Upper lobe of left lung (tissue), 6 donors: Measurements from ENCODE around the gene SRD5A1. TPM values are rescaled to one million over a fixed set of nuclear protein-coding genes. Genes with fewer than 3 reads are reported as not detected.

Source experiments
- ATAC-seq, 2 donors: fragments of 200-7000 bp; cut with Tn5 transposase; one replicate each; pipeline ENCODE4 v1.9.1; 2022; ENCODE audit warnings: mild to moderate bottlenecking in 2 of 2, moderate library complexity in 2 of 2; ENCODE audit not compliant: low FRiP score in 2 of 2
- DNase-seq, 2 donors: peaks; one replicate each; pipeline ENCODE4 v3.0.0-alpha.2; 2019 to 2020
- H3K27ac ChIP-seq, 4 donors: fragments of 200-600 bp; sonication (generic); one replicate each; pipeline ENCODE4 v1.5.1; 2016 to 2019
- H3K27me3 ChIP-seq, 4 donors: fragments of 200-600 bp; sonication (generic); one replicate each; pipeline ENCODE4 v1.5.1; 2017 to 2019
- H3K36me3 ChIP-seq, 4 donors: fragments of 200-600 bp; sonication (generic); one replicate each; pipeline ENCODE4 v1.5.1; 2016 to 2019
- H3K4me1 ChIP-seq, 4 donors: fragments of 200-600 bp; sonication (generic); one replicate each; pipeline ENCODE4 v1.5.1; 2018 to 2019
- H3K4me3 ChIP-seq, 4 donors: fragments of 200-600 bp; sonication (generic); one replicate each; pipeline ENCODE4 v1.5.1; 2017 to 2019; ENCODE audit warnings: mild to moderate bottlenecking in 2 of 4, moderate library complexity in 1 of 4
- H3K9me3 ChIP-seq, 4 donors: fragments of 200-600 bp; sonication (generic); one replicate each; pipeline ENCODE4 v1.5.1; 2018 to 2019
- EP300 ChIP-seq, 4 donors: sonication (generic); formaldehyde crosslinking; IDR thresholded peaks; one replicate each; pipeline ENCODE4 v1.5.1; 2017; ENCODE audit warnings: antibody characterized with exemption in 4 of 4, control low read depth in 2 of 4
- POLR2A ChIP-seq, 4 donors: fragments of 450-650 bp; IDR thresholded peaks; one replicate each; pipeline ENCODE4 v1.5.1; 2016 to 2017; ENCODE audit warnings: antibody characterized with exemption in 4 of 4, mild to moderate bottlenecking in 2 of 4
- POLR2AphosphoS5 ChIP-seq, 2 donors: sonication (generic); formaldehyde crosslinking; IDR thresholded peaks; one replicate each; pipeline ENCODE4 v1.5.1; 2017; ENCODE audit warnings: antibody characterized with exemption in 2 of 2
- WGBS, 2 donors: methylation state at CpG; one replicate each; pipeline ENCODE4 v1.1.5; 2017 to 2018; 5-methylcytosine and 5-hydroxymethylcytosine counted together
- total RNA-seq, 6 donors: library from RNA; depleted of rRNA in 4 of 6; stranded (reverse); fragments of >200 nt in 4 of 6; gene quantifications; one replicate each; pipeline versions ENCODE4 v1.1.0 to v1.2.1, GENCODE V29; 2016 to 2021
- TF ChIP-seq, protein P1 (sequence below), 6 experiments: fragments of 450-650 bp in 4 of 6; fragments of 200-600 bp in 2 of 6; sonication (generic) in 2 of 6; IDR thresholded peaks; one replicate each; pipeline ENCODE4 v1.5.1; 2016 to 2019; ENCODE audit warnings: antibody characterized with exemption in 6 of 6
- donor health status: DM: no; HTN: no; CAD: no; lungs with moderate emphysema.
- donor health status: DM: no; HTN: yes; CAD: no; lungs with severe emphysema.

The SRD5A1 gene
- total RNA-seq, 6 donors from 2014 or later: 3.1 to 10.8 (median 8.8) TPM

- 82 to 89% methylated on average over 12 to 14 of the region's 14 CpGs for WGBS, 2 donors
- Histone ChIP-seq H3K9me3 (no peaks in the 10 kb centered on the region), H3K27me3 (no peaks in the 10 kb centered on the region), H3K27ac (no peak overlapping the region), H3K4me1 (peaks cover 65 to 81% (median 77%) of the 10 kb centered on the region in 4 donors), H3K36me3 (no peaks in the 10 kb centered on the region), H3K4me3 (no peak overlapping the region)
- TF ChIP-seq POLR2AphosphoS5 (IDR thresholded peaks at IDR 0.05): no peak
- TF ChIP-seq POLR2A (IDR thresholded peaks at IDR 0.05): no peak
- TF ChIP-seq, protein P1, sequence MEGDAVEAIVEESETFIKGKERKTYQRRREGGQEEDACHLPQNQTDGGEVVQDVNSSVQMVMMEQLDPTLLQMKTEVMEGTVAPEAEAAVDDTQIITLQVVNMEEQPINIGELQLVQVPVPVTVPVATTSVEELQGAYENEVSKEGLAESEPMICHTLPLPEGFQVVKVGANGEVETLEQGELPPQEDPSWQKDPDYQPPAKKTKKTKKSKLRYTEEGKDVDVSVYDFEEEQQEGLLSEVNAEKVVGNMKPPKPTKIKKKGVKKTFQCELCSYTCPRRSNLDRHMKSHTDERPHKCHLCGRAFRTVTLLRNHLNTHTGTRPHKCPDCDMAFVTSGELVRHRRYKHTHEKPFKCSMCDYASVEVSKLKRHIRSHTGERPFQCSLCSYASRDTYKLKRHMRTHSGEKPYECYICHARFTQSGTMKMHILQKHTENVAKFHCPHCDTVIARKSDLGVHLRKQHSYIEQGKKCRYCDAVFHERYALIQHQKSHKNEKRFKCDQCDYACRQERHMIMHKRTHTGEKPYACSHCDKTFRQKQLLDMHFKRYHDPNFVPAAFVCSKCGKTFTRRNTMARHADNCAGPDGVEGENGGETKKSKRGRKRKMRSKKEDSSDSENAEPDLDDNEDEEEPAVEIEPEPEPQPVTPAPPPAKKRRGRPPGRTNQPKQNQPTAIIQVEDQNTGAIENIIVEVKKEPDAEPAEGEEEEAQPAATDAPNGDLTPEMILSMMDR (IDR thresholded peaks at IDR 0.05): no peak
- TF ChIP-seq EP300 (IDR thresholded peaks at IDR 0.05): no peak
- ATAC-seq (no peak), DNase-seq (no peak)
Observed at GRCh38 chr5:6718161-6718681, 85.0 kb downstream of the SRD5A1 start.

DNA sequence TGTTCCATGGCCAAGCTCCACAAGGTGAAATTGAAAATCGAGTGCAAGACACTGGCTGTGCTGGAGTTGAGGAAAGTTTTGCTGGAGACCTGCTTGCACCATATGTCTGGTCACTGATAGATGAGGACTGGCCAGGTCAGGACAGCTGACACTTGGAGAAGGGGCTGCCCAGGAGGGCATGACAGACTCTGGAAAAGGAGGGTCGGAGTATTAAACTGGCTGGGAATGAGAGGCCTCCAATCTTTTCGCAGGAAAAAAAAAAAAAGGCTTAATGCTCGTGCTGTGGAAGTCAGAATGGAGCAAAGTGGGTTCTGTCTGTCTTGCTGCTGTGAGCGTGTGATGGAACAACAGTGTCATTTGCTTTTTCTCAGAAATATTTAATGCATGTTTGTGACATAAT, 85.5 kb downstream of the SRD5A1 start:
- Histone ChIP-seq H3K27ac (no peak overlapping the region), H3K27me3 (no peaks in the 10 kb centered on the region), H3K4me3 (no peak overlapping the region), H3K9me3 (no peaks in the 10 kb centered on the region), H3K36me3 (no peaks in the 10 kb centered on the region), H3K4me1 (peaks cover 70 to 86% (median 82%) of the 10 kb centered on the region in 4 donors)
- WGBS, 2 donors: 58 to 79% methylated on average over 5 of the region's 5 CpGs
- ATAC-seq (no peak), DNase-seq (no peak)
- TF ChIP-seq POLR2AphosphoS5 (IDR thresholded peaks at IDR 0.05) (no peak), POLR2A (IDR thresholded peaks at IDR 0.05) (no peak), EP300 (IDR thresholded peaks at IDR 0.05) (no peak)
- TF ChIP-seq, protein P1 (IDR thresholded peaks at IDR 0.05): no peak

GRCh38 chr5:6719417-6719816, 86.2 kb downstream of the SRD5A1 start:
- H3K4me1 ChIP-seq: peaks cover 77 to 87% (median 85%) of the 10 kb centered on the region in 4 donors

DNA sequence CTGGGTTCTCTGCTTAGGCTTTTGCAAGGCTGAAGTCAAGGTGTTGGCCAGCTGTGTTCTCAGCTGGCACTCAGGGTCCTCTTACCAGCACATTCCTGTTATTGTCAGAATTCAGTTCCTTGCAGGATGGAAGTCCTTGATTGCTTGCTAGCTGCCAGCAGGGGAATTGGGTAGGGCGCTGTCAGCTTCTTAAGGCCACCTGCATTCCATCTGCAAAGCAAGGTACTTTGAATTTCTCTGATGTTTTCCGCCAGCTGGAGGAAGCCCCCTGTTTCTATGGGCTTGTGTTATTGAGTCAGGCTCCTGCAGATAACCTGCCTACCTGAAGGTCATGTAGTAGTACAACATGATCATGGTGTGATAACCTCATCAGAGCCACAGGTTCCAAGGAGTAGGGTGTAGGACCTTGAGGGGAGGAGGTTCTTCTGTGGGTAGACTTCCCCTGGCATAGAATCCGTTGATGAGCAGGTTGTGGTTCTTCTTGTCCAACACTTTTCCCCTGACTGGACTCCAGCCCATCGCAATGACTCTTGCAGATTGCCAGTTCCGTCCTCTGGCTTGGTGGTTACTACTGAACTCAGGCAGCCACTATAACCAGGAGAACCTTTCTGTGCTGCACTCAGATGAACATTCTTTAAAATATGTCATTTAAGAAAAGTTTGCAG, 86.8 kb downstream of the SRD5A1 start:
- ATAC-seq (no peak), DNase-seq (no peak)
- H3K27ac ChIP-seq: no peak overlapping the region
- WGBS, 2 donors: 61 to 83% methylated on average over 5 of the region's 5 CpGs
- TF ChIP-seq EP300 (IDR thresholded peaks at IDR 0.05): no peak
- TF ChIP-seq POLR2A (IDR thresholded peaks at IDR 0.05): no peak
- TF ChIP-seq, protein P1 (IDR thresholded peaks at IDR 0.05): no peak
- no peak for TF ChIP-seq POLR2AphosphoS5 (IDR thresholded peaks at IDR 0.05)
- H3K4me3 ChIP-seq: no peak overlapping the region
- H3K27me3 ChIP-seq: no peaks in the 10 kb centered on the region
- H3K9me3 ChIP-seq: no peaks in the 10 kb centered on the region
- H3K36me3 ChIP-seq: peaks cover 0 to 5% (median 0%) of the 10 kb centered on the region in 4 donors
- H3K4me1 ChIP-seq: peaks cover 76 to 86% (median 80%) of the 10 kb centered on the region in 4 donors

More at GRCh38 chr5:6719417-6719816, 86.2 kb downstream of the SRD5A1 start:
- H3K27ac ChIP-seq: no peak overlapping the region
- peaks cover 0 to 1% (median 0%) of the 10 kb centered on the region in 4 donors for H3K36me3 ChIP-seq
- DNase-seq (no peak), ATAC-seq (no peak)
- no peak overlapping the region for H3K4me3 ChIP-seq
- WGBS, 2 donors: 90 to 95% methylated on average over 3 to 5 of the region's 5 CpGs
- TF ChIP-seq, protein P1 (IDR thresholded peaks at IDR 0.05): no peak
- TF ChIP-seq POLR2A (IDR thresholded peaks at IDR 0.05) (no peak), POLR2AphosphoS5 (IDR thresholded peaks at IDR 0.05) (no peak)
- H3K9me3 ChIP-seq: no peaks in the 10 kb centered on the region
- H3K27me3 ChIP-seq: no peaks in the 10 kb centered on the region

DNA sequence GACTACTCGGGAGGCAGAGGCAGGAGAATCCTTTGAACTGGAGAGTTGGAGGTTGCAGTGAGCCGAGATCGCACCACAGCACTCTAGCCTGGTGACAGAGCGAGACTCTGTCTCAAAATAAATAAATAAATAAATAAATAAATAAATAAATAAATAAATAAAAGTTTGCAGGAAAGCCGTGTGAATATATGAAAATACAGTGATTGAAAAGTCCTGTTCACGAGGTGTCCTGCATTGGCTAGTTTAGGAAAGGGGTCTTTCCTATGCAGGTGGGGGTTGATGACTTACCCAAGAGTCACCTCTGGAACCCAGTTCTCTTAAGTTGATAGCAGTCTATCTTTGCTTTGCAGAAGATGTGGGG, 87.3 kb downstream of the SRD5A1 start:
- H3K4me3 ChIP-seq: no peak overlapping the region
- H3K9me3 ChIP-seq: no peaks in the 10 kb centered on the region
- WGBS, 2 donors: 87 to 90% methylated on average over 6 of the region's 6 CpGs
- no peak overlapping the region for H3K27ac ChIP-seq
- H3K27me3 ChIP-seq: no peaks in the 10 kb centered on the region
- DNase-seq (no peak), ATAC-seq (no peak)
- H3K4me1 ChIP-seq: peaks cover 71 to 81% (median 75%) of the 10 kb centered on the region in 4 donors
- H3K36me3 ChIP-seq: peaks cover 0 to 5% (median 0%) of the 10 kb centered on the region in 4 donors
- TF ChIP-seq EP300 (IDR thresholded peaks at IDR 0.05) (no peak), POLR2AphosphoS5 (IDR thresholded peaks at IDR 0.05) (no peak), POLR2A (IDR thresholded peaks at IDR 0.05) (no peak)
- TF ChIP-seq, protein P1 (IDR thresholded peaks at IDR 0.05): no peak
